GM12878 (cell line): Measurements from ENCODE around the gene C19orf33. TPM values are rescaled to one million over a fixed set of nuclear protein-coding genes. Genes with fewer than 3 reads are reported as not detected.

Source experiments
- ATAC-seq: fragments of 200-7000 bp; cut with Tn5 transposase; 3 replicates; pipeline ENCODE4 v1.9.1; 2020; ENCODE audit warnings: mild to moderate bottlenecking, moderate library complexity
- BruUV-seq: library from RNA; stranded (reverse); fragments of 400-500 nt; replicated peaks from 2 replicates; lab custom pipeline; 2021; lab: Mats Ljungman, UMichigan
- CTCF ChIA-PET: fragments of 300-600 bp; sonication (Branson Sonifier 250); formaldehyde crosslinking; extraction: SDS; loops from one replicate; lab custom pipeline; 2021; ENCODE audit warnings: inconsistent platforms; lab: Yijun Ruan, JAX
- POLR2A ChIA-PET: fragments of 350-600 bp; formaldehyde crosslinking; extraction: SDS; loops from one replicate; lab custom pipeline; 2021; ENCODE audit warnings: inconsistent platforms; lab: Charles Lee
- RAD21 ChIA-PET: fragments of 300-600 bp; sonication (Branson Sonifier 250); formaldehyde crosslinking; loops from one replicate; lab custom pipeline; 2023; ENCODE audit warnings: antibody characterized with exemption; ENCODE audit not compliant: unreplicated experiment; lab: Charles Lee
- SMC1A ChIA-PET: fragments of 300-600 bp; sonication (Branson Sonifier 250); formaldehyde crosslinking; loops from one replicate; lab custom pipeline; 2023; ENCODE audit not compliant: unreplicated experiment, uncharacterized antibody; lab: Charles Lee
- DNase-seq: peaks from one replicate; pipeline ENCODE4 v3.0.0-alpha.2; 2011; ENCODE audit warnings: low read depth, low spot score
- FAIRE-seq: peaks from 3 replicates; lab custom pipeline; 2011; peaks lifted over from hg19 to GRCh38; lab: Jason Lieb, UNC
- H2AFZ ChIP-seq: 2 replicates; pipeline ENCODE4 v1.6.0; 2011; ENCODE audit warnings: low read depth, low read length, control low read depth; ENCODE audit not compliant: control insufficient read depth
- H3K27ac ChIP-seq: 2 replicates; pipeline ENCODE4 v1.5.1; 2011; ENCODE audit warnings: control low read depth; ENCODE audit not compliant: control insufficient read depth, insufficient read depth
- H3K27me3 ChIP-seq, 2 experiments: replicated peaks in 1 of 2; 2 replicates each; pipeline versions ENCODE4 v1.6.0 to v1.6.1; 2011; ENCODE audit warnings: low read length in 1 of 2; ENCODE audit not compliant: control insufficient read depth in 2 of 2, insufficient read depth in 2 of 2
- H3K36me3 ChIP-seq, 2 experiments: 2 replicates each; pipeline ENCODE4 v1.5.1; 2011; ENCODE audit warnings: low read length in 1 of 2; ENCODE audit not compliant: control insufficient read depth in 2 of 2, insufficient read depth in 2 of 2
- H3K4me1 ChIP-seq: 2 replicates; pipeline ENCODE4 v1.6.1; 2011; ENCODE audit warnings: mild to moderate bottlenecking, low read length, moderate library complexity, mixed read lengths; ENCODE audit not compliant: control insufficient read depth, insufficient read depth
- H3K4me2 ChIP-seq: 2 replicates; pipeline ENCODE4 v1.6.0; 2011; ENCODE audit warnings: control low read depth; ENCODE audit not compliant: control insufficient read depth, insufficient read depth
- H3K4me3 ChIP-seq: fragments of 200-600 bp; sonication (generic); 2 replicates; pipeline ENCODE4 v1.5.1; 2016
- H3K79me2 ChIP-seq: 2 replicates; pipeline ENCODE4 v1.6.0; 2011; ENCODE audit warnings: low read length; ENCODE audit not compliant: control insufficient read depth, insufficient read depth
- H3K9ac ChIP-seq: 2 replicates; pipeline ENCODE4 v1.8.0; 2011; ENCODE audit warnings: low read length, control low read depth, mixed read lengths; ENCODE audit not compliant: control insufficient read depth, insufficient read depth
- H3K9me3 ChIP-seq: replicated peaks from 3 replicates; pipeline ENCODE4 v1.5.1; 2011; ENCODE audit warnings: mild to moderate bottlenecking, low read length; ENCODE audit not compliant: control insufficient read depth, insufficient read depth
- H4K20me1 ChIP-seq: 2 replicates; pipeline ENCODE4 v1.6.0; 2011; ENCODE audit not compliant: control insufficient read depth, insufficient read depth
- ASH2L ChIP-seq: fragments of 300-600, 200-600 bp; sonication (generic); IDR thresholded peaks from 2 replicates; pipeline ENCODE4 v1.6.1; 2017; ENCODE audit warnings: low read depth, mild to moderate bottlenecking, borderline replicate concordance
- CREB1 ChIP-seq: IDR thresholded peaks from 2 replicates; pipeline ENCODE4 v1.6.1; 2012; ENCODE audit warnings: low read depth, mild to moderate bottlenecking, inconsistent platforms
- EP300 ChIP-seq, 2 experiments: fragments of 150-350 bp in 1 of 2; IDR thresholded peaks; 2 replicates each; pipeline ENCODE4 v1.6.1; 2011 to 2012; ENCODE audit warnings: low read depth in 2 of 2, low read length in 2 of 2, borderline replicate concordance in 1 of 2, improper control_type of control experiment in 1 of 2, inconsistent platforms in 1 of 2; ENCODE audit not compliant: control insufficient read depth in 1 of 2
- FOXK2 ChIP-seq: fragments of 450-650 bp; IDR thresholded peaks from 2 replicates; pipeline ENCODE4 v1.6.1; 2017; ENCODE audit warnings: mild to moderate bottlenecking, moderate library complexity
- RAD21 ChIP-seq: IDR thresholded peaks from 2 replicates; pipeline ENCODE4 v1.6.1; 2011; ENCODE audit warnings: mild to moderate bottlenecking, low read depth, low read length, moderate library complexity; ENCODE audit not compliant: insufficient read depth
- RUNX3 ChIP-seq: IDR thresholded peaks from 2 replicates; pipeline ENCODE4 v1.6.1; 2012; ENCODE audit warnings: low read length, inconsistent platforms
- SMC3 ChIP-seq: IDR thresholded peaks from 2 replicates; pipeline ENCODE4 v1.6.1; 2011; ENCODE audit warnings: low read length, improper control_type of control experiment, borderline replicate concordance
- SP1 ChIP-seq: IDR thresholded peaks from one replicate; pipeline ENCODE4 v1.6.1; 2011; ENCODE audit warnings: low read depth, low read length
- WGBS: methylation state at CpG from one replicate; pipeline ENCODE4 v1.1.6; 2016; ENCODE audit warnings: low lambda C conversion rate; ENCODE audit not compliant: insufficient replicate concordance, insufficient coverage; ENCODE audit errors: missing lambda C conversion rate; 5-methylcytosine and 5-hydroxymethylcytosine counted together
- in situ Hi-C: fragments of 300-500 bp; cut with MboI; formaldehyde crosslinking; loops from 9 replicates; pipeline ENCODE4 v1.14.3; 2018; ENCODE audit warnings: mixed read lengths
- intact Hi-C: fragments of 100-400 bp; cut with micrococcal nuclease; formaldehyde crosslinking; loops from one replicate; pipeline ENCODE4 v1.14.2; 2022; ENCODE audit not compliant: unreplicated experiment
- polyA plus RNA-seq, 11 experiments: library from polyadenylated mRNA; depleted of rRNA in 4 of 11; unstranded in 6 of 11; stranded (reverse) in 5 of 11; fragments of >200 nt; fragmentation: Nextera tagmentation in 4 of 11; fragmentation: Illumina TruSeq in 1 of 11; extraction: Ambion mirVana in 4 of 11; extraction: Trizol in 1 of 11; gene quantifications; 1 replicate in 1 of 11; 2 replicates in 10 of 11; pipeline versions ENCODE4 v1.2.1 to v1.2.3, GENCODE V29; 2011 to 2016; ENCODE audit warnings: inconsistent platforms in 2 of 11, missing spikeins in 2 of 11, low read depth in 1 of 11
- total RNA-seq, 4 experiments: library from RNA; depleted of rRNA in 3 of 4; stranded (reverse); fragments of >200 nt in 3 of 4; fragmentation: Illumina TruSeq in 1 of 4; extraction: Trizol in 1 of 4; gene quantifications; 2 replicates each; pipeline versions ENCODE4 v1.2.1 to v1.2.3, GENCODE V29; 2013 to 2021
- TF ChIP-seq, protein P1 (sequence below): IDR thresholded peaks from 2 replicates; pipeline ENCODE4 v1.6.1; 2011; ENCODE audit warnings: low read depth, mild to moderate bottlenecking, low read length, moderate library complexity, borderline replicate concordance; ENCODE audit errors: extremely low read depth
- TF ChIP-seq, protein P2 (sequence below), 3 experiments: IDR thresholded peaks in 2 of 3; conservative IDR thresholded peaks in 1 of 3; 2 replicates each; pipeline ENCODE4 v1.5.1; 2011; ENCODE audit warnings: low read depth in 3 of 3, low read length in 3 of 3, mild to moderate bottlenecking in 3 of 3, control low read depth in 2 of 3, moderate library complexity in 2 of 3, inconsistent platforms in 1 of 3, mixed read lengths in 1 of 3; ENCODE audit not compliant: control insufficient read depth in 2 of 3, insufficient read depth in 1 of 3; ENCODE audit errors: extremely low read depth in 1 of 3
- TF ChIP-seq, protein P3 (sequence below): fragments of 450-650 bp; formaldehyde crosslinking; IDR thresholded peaks from 2 replicates; pipeline ENCODE4 v1.4.0; 2022; ENCODE audit warnings: mild to moderate bottlenecking, moderate library complexity

Gene C19orf33
- total and polyA plus RNA-seq, 10 of the 15 experiments (the other 5 are each of a cell fraction or from before 2014, with no cell fraction given): 0.28 to 0.45 TPM; not detected in 8

DNA sequence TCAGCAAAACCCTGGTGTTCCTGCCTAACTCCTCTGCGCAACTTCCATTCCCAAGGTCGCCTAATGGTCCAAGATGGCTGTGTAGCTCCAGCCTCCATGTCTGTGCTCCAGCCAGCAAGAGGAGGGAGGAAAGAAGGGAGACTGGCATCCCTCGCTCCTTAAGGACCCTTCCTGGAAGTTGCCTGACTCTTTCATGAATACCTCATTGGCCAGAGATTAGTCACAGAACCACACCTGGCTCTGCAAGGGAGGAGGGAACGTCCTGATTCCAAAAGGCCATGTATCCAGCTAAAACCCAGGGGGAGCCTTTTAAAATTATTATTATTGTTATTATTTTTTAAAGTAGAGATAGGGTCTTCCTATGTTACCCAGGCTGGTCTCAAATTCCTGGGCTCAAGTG, 20.4 kb downstream of the C19orf33 start:
- Histone ChIP-seq H3K4me2 (no peak overlapping the region), H3K79me2 (no peaks in the 10 kb centered on the region), H3K9me3 (no peaks in the 10 kb centered on the region), H3K4me3 (no peak overlapping the region), H2AFZ (no peak overlapping the region), H3K27ac (no peak overlapping the region), H3K9ac (no peak overlapping the region), H3K36me3 (no peaks in the 10 kb centered on the region; a peak in 1 of 4 replicates), H3K27me3 (no peaks in the 10 kb centered on the region; a peak in 2 of 4 replicates), H3K4me1 (no peaks in the 10 kb centered on the region), H4K20me1 (no peaks in the 10 kb centered on the region)
- no TSS peak for BruUV-seq
- CTCF ChIA-PET: interaction anchor here (0.9 kb wide), 1 partner anchor 81 kb away, joined by 5 read pairs; no protein-coding TSS in a partner anchor
- RAD21 ChIA-PET: no interaction called here
- 46% methylated on average over 4 of the region's 4 CpGs for WGBS
- in situ Hi-C loops: no loop called here
- TF ChIP-seq ASH2L: no peak
- TF ChIP-seq, protein P1, sequence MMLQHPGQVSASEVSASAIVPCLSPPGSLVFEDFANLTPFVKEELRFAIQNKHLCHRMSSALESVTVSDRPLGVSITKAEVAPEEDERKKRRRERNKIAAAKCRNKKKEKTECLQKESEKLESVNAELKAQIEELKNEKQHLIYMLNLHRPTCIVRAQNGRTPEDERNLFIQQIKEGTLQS: no peak
- TF ChIP-seq EP300 (IDR thresholded peaks at IDR 0.05; ENCODE audit: borderline replicate concordance in 1 of 2, control insufficient read depth in 1 of 2, low read depth in 2 of 2, low read length in 2 of 2): no peak
- TF ChIP-seq FOXK2: no peak
- TF ChIP-seq, protein P2, sequence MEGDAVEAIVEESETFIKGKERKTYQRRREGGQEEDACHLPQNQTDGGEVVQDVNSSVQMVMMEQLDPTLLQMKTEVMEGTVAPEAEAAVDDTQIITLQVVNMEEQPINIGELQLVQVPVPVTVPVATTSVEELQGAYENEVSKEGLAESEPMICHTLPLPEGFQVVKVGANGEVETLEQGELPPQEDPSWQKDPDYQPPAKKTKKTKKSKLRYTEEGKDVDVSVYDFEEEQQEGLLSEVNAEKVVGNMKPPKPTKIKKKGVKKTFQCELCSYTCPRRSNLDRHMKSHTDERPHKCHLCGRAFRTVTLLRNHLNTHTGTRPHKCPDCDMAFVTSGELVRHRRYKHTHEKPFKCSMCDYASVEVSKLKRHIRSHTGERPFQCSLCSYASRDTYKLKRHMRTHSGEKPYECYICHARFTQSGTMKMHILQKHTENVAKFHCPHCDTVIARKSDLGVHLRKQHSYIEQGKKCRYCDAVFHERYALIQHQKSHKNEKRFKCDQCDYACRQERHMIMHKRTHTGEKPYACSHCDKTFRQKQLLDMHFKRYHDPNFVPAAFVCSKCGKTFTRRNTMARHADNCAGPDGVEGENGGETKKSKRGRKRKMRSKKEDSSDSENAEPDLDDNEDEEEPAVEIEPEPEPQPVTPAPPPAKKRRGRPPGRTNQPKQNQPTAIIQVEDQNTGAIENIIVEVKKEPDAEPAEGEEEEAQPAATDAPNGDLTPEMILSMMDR (IDR thresholded peaks at IDR 0.05 in 2 of 3, conservative IDR thresholded peaks at IDR 0.05 in 1 of 3; ENCODE audit: control insufficient read depth in 2 of 3, extremely low read depth in 1 of 3, insufficient read depth in 1 of 3, low read depth in 3 of 3, low read length in 3 of 3): no peak
- TF ChIP-seq, protein P3, sequence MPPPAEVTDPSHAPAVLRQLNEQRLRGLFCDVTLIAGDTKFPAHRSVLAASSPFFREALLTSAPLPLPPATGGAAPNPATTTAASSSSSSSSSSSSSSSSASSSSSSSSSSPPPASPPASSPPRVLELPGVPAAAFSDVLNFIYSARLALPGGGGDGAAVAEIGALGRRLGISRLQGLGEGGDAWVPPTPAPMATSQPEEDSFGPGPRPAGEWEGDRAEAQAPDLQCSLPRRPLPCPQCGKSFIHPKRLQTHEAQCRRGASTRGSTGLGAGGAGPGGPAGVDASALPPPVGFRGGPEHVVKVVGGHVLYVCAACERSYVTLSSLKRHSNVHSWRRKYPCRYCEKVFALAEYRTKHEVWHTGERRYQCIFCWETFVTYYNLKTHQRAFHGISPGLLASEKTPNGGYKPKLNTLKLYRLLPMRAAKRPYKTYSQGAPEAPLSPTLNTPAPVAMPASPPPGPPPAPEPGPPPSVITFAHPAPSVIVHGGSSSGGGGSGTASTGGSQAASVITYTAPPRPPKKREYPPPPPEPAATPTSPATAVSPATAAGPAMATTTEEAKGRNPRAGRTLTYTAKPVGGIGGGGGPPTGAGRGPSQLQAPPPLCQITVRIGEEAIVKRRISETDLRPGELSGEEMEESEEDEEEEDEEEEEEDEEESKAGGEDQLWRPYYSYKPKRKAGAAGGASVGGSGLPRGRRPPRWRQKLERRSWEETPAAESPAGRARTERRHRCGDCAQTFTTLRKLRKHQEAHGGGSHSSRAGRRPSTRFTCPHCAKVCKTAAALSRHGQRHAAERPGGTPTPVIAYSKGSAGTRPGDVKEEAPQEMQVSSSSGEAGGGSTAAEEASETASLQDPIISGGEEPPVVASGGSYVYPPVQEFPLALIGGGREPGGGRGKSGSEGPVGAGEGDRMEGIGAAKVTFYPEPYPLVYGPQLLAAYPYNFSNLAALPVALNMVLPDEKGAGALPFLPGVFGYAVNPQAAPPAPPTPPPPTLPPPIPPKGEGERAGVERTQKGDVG (CRISPR knock-in tag): no peak
- TF ChIP-seq RAD21: no peak
- no peak for TF ChIP-seq SMC3
- no peak for TF ChIP-seq RUNX3
- TF ChIP-seq CREB1: no peak
- no peak for TF ChIP-seq SP1
- FAIRE-seq (no peak), DNase-seq (no peak), ATAC-seq (no peak)
- SMC1A ChIA-PET: no interaction called here
- intact Hi-C loops: no loop called here
- POLR2A ChIA-PET: no interaction called here
